Measurements from ENCODE around the gene CCDC107. TPM values are rescaled to one million over a fixed set of nuclear protein-coding genes. Genes with fewer than 3 reads are reported as not detected.

The CCDC107 gene
- total RNA-seq, 2 experiments from 2014 or later, result 11.4 to 20.3 TPM

GRCh38 chr9:35669331-35670145 is 11.4 kb downstream of the CCDC107 start:
- Histone ChIP-seq H4K20me1 (ENCODE audit: insufficient read depth, low read length) (no peaks in the 10 kb centered on the region), H2AFZ (ENCODE audit: low read length) (no peak overlapping the region), H3K4me3 (ENCODE audit: low read depth, low read length, poor library complexity, severe bottlenecking) (no peak overlapping the region), H3K4me2 (ENCODE audit: low read length) (no peak overlapping the region), H3K36me3 (ENCODE audit: insufficient read depth, low read length) (no peaks in the 10 kb centered on the region), H3K9me3 (ENCODE audit: low read length) (no peaks in the 10 kb centered on the region), H3K27ac (ENCODE audit: low read depth, low read length, poor library complexity, severe bottlenecking) (no peak overlapping the region), H3K79me2 (ENCODE audit: insufficient read depth, low read depth, low read length) (no peaks in the 10 kb centered on the region; the same call in 1 of the 2 replicates), H3K4me1 (ENCODE audit: insufficient read depth, low read length, poor library complexity, severe bottlenecking) (peaks cover 22% of the 10 kb centered on the region), H3K9me2 (ENCODE audit: insufficient read depth, low read length) (no peaks in the 10 kb centered on the region)
- CTCF ChIA-PET (ENCODE audit: unreplicated experiment), result interaction anchor here (0.5 to 0.9 kb wide), 2 partner anchors 11 to 15 kb away, joined by 4 to 6 read pairs; no protein-coding TSS in a partner anchor
- no TSS peak for BruUV-seq (replicated peaks)
- intact Hi-C loops (cut with micrococcal nuclease; ENCODE audit: unreplicated experiment), result no loop called here
- POLR2A ChIA-PET, result interaction anchor here (0.6 to 1.6 kb wide), 5 partner anchors 11 to 49 kb away, joined by 3 to 8 read pairs (median 3); partner anchors contain the start of genes CCDC107, RMRP and SIT1
- TF ChIP-seq CTCF (conservative IDR thresholded peaks at IDR 0.05; ENCODE audit: low read length), result no peak
- TF ChIP-seq EZH2phosphoT487 (IDR thresholded peaks at IDR 0.05; ENCODE audit: borderline replicate concordance, low read depth, low read length), result no peak
- no peak for DNase-seq (ENCODE audit: low spot score)

GRCh38 chr9:35673132-35674024 is 15.3 kb downstream of the CCDC107 start, which contains the start of gene CA9:
Gene CA9, plus strand, starts transcription at chr9:35673928. Its CDS starts 32 bp downstream, at chr9:35673960.
- DNase-seq (ENCODE audit: low spot score), result no peak
- Histone ChIP-seq H3K9me3 (ENCODE audit: low read length) (no peaks in the 10 kb centered on the region), H3K4me1 (ENCODE audit: insufficient read depth, low read length, poor library complexity, severe bottlenecking) (peaks cover 8% of the 10 kb centered on the region), H3K4me2 (ENCODE audit: low read length) (no peak within 1 kb of the TSS), H4K20me1 (ENCODE audit: insufficient read depth, low read length) (no peaks in the 10 kb centered on the region), H3K79me2 (ENCODE audit: insufficient read depth, low read depth, low read length) (no peaks in the 10 kb centered on the region), H3K27ac (ENCODE audit: low read depth, low read length, poor library complexity, severe bottlenecking) (no peak within 1 kb of the TSS), H3K36me3 (ENCODE audit: insufficient read depth, low read length) (no peaks in the 10 kb centered on the region), H2AFZ (ENCODE audit: low read length) (no peak within 1 kb of the TSS), H3K9me2 (ENCODE audit: insufficient read depth, low read length) (no peaks in the 10 kb centered on the region), H3K4me3 (ENCODE audit: low read depth, low read length, poor library complexity, severe bottlenecking) (no peak within 1 kb of the TSS)
- intact Hi-C loops (cut with micrococcal nuclease; ENCODE audit: unreplicated experiment), result no loop called here
- TF ChIP-seq CTCF (conservative IDR thresholded peaks at IDR 0.05; ENCODE audit: low read length), result no peak
- TF ChIP-seq EZH2phosphoT487 (IDR thresholded peaks at IDR 0.05; ENCODE audit: borderline replicate concordance, low read depth, low read length), result no peak
- ChIA-PET CTCF (ENCODE audit: unreplicated experiment) (interaction anchor here (0.5 to 0.7 kb wide), 2 partner anchors 9 to 26 kb away, joined by 3 to 5 read pairs; no protein-coding TSS in a partner anchor), POLR2A (interaction anchor here (0.6 to 3.1 kb wide), 4 partner anchors 8 to 85 kb away, joined by 3 to 12 read pairs (median 3); partner anchors contain the start of gene ARHGEF39)
- no TSS peak for BruUV-seq (replicated peaks)

Measured in OCI-LY7 (cell line).